Omental fat pad (tissue), 4 donors: Measurements from ENCODE around the gene PITPNM1. TPM values are rescaled to one million over a fixed set of nuclear protein-coding genes. Genes with fewer than 3 reads are reported as not detected.

Experiments used
- ATAC-seq: fragments of 150-250 bp; one replicate; pipeline ENCODE4 v1.9.1; 2016; ENCODE audit warnings: mild to moderate bottlenecking, moderate library complexity; ENCODE audit not compliant: low FRiP score
- DNase-seq: peaks from one replicate; pipeline ENCODE4 v3.0.0-alpha.2; 2019; ENCODE audit warnings: low spot score
- total RNA-seq, 4 donors: library from RNA; depleted of rRNA; stranded (reverse); fragments of >200 nt; gene quantifications; one replicate each; pipeline ENCODE4 v1.1.0, GENCODE V29; 2016
- TF ChIP-seq, protein P1 (sequence below), 3 donors: fragments of 450-650 bp; IDR thresholded peaks; one replicate each; pipeline ENCODE4 v1.5.1; 2016 to 2017; ENCODE audit warnings: antibody characterized with exemption in 3 of 3, mild to moderate bottlenecking in 3 of 3, moderate library complexity in 2 of 3

The PITPNM1 gene
- total RNA-seq, 4 donors from 2014 or later, result 15.0 to 58.2 (median 26.6) TPM

DNA sequence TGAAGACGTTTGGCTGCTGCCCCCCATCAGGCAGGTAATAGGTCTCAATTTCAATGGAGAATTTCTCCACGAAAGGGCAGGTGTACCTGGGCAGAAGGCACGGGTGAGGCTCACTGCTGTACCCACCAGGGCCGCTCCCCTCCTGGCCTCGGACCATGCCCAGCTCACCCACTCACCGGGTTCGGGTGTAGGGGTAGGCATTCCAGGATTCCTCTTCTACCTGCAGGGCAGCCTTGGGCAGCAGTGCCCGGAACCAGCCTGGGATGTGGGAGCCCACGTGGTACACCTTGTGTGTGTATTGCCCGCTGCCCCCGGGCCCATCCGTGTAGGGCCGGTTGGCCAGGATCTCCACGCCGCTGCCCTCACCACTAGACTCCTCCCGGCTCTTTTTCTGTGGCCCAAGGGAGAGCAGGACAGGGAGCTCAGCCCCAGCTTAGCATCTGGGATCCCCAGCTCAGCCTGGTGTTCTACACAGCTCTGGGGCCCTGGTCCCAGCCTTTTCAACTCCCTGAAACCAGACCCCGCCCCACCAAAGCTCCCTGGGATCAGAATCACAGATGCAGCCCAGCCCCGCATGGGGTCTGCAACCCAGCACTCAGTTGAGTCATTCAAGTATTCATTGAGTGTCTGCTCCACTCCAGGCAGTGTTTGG, 2.7 kb downstream of the PITPNM1 start:
- TF ChIP-seq, protein P1, sequence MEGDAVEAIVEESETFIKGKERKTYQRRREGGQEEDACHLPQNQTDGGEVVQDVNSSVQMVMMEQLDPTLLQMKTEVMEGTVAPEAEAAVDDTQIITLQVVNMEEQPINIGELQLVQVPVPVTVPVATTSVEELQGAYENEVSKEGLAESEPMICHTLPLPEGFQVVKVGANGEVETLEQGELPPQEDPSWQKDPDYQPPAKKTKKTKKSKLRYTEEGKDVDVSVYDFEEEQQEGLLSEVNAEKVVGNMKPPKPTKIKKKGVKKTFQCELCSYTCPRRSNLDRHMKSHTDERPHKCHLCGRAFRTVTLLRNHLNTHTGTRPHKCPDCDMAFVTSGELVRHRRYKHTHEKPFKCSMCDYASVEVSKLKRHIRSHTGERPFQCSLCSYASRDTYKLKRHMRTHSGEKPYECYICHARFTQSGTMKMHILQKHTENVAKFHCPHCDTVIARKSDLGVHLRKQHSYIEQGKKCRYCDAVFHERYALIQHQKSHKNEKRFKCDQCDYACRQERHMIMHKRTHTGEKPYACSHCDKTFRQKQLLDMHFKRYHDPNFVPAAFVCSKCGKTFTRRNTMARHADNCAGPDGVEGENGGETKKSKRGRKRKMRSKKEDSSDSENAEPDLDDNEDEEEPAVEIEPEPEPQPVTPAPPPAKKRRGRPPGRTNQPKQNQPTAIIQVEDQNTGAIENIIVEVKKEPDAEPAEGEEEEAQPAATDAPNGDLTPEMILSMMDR (IDR thresholded peaks at IDR 0.05), result no peak
- ATAC-seq (no peak), DNase-seq (no peak)

GRCh38 chr11:67501854-67502253, 3.3 kb downstream of the PITPNM1 start:
- ATAC-seq (no peak), DNase-seq (no peak)
- TF ChIP-seq, protein P1 (IDR thresholded peaks at IDR 0.05), result no peak

DNA sequence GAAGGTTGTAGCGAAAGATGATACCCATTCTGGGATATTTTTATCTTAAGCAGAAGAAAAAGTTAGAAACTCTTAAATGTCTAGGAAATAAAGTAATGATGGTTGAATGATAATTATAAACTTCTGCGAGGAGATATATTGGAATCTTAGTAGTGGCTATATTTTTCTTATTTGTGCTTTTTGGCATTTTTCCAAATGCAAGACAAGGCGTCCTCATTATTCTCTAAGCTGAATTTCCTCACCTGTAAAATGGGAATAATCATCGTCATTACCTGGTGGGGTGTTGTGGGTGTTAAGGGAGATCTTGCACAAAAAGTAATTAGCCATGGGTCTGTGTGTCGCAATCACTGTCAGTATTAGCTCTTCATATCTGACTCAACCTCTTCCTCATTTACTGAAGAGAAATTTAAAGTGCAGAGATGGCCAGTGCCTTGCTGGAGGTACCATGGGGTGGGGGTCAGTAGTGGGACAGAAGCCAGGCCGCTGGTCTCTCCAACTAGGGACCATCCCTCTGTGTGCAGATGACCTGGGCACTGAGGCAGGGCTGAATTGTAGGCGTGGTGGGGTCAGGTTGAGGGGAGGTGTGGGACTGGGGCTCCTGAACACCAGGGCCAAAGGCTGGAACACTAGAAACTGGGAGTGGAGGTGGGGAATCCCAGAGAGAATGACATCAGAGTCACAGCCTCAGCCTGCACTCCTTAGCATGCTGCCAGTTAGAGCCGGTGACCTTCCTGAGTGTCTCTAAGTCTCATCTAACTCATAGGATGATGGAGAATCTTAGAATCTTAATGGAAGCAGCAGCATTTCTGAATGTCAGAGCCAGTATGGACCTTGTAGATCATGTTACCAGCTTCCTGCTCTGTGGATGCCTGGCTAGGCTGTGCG, 4.1 kb downstream of the PITPNM1 start:
- ATAC-seq (no peak), DNase-seq (no peak)
- TF ChIP-seq, protein P1 (IDR thresholded peaks at IDR 0.05), result no peak

DNA sequence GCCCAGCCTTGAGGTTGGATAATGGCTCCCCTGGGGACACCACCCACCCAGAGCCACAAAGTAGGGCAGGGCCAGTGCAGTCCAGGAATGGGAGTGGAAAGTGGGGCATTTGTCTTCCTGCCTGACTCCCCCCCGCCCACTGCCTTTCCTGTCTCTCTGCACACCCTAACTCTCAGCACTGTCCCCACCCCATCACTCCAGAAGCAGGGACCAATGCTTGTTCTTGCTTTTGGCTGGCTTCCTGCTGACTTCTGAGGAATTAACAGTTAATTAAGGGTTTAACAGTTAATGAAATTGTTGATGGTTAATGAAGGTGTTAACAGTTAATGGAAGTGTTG, 4.7 kb downstream of the PITPNM1 start:
- ATAC-seq (no peak), DNase-seq (no peak)
- TF ChIP-seq, protein P1 (IDR thresholded peaks at IDR 0.05), result no peak

- ATAC-seq, result no peak
- no peak for DNase-seq
- TF ChIP-seq, protein P1 (IDR thresholded peaks at IDR 0.05), result no peak
Observed at GRCh38 chr11:67499808-67500483, 5.2 kb downstream of the PITPNM1 start.

DNA sequence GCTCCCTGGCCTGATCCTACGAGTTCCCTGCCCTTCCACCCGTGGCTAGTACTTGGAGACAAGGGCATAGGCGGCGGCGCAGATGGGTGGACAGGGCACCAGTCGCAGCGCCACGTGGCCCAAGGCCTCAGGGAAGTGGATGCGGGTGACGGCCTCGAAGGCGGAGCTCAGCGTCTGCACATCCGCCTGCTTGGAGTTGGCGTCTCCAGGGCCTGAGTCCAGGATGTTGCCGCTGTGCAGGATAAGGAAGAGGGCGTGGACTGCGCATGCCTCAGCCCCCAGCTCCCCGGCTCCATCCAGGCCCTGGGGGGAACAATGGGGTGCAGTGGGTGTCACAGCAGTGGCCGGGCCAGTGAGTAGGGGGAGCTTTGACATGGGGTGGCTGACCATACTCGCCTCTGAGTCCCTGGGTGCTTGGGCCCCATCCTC, 6.6 kb downstream of the PITPNM1 start:
- no peak for DNase-seq
- TF ChIP-seq, protein P1 (IDR thresholded peaks at IDR 0.05), result no peak
- no peak for ATAC-seq
